SU-DHL-6 (cell line): Measurements from ENCODE around the gene KRTAP1-5.
"Not testable (repeated sequence)": the region's sequence is repeated elsewhere in the genome, so short reads cannot be mapped to it uniquely, and the experiment has no call there.

Experiments used
- H2AFZ ChIP-seq: fragments of 200-600 bp; sonication (generic); 2 replicates; pipeline ENCODE4 v1.6.1; 2014; ENCODE audit warnings: low read depth, mild to moderate bottlenecking, moderate library complexity, mixed read lengths, antibody characterized with exemption, low read length; ENCODE audit not compliant: severe bottlenecking
- H3F3A ChIP-seq: fragments of 200-600 bp; shearing (Covaris generic); 2 replicates; pipeline ENCODE4 v1.6.0; 2016; ENCODE audit warnings: antibody characterized with exemption, mild to moderate bottlenecking; ENCODE audit not compliant: insufficient read depth
- H3K27ac ChIP-seq: fragments of 200-600 bp; sonication (generic); 2 replicates; pipeline ENCODE4 v1.5.1; 2016; ENCODE audit warnings: low read depth, mild to moderate bottlenecking, low read length, moderate library complexity, mixed read lengths
- H3K27me3 ChIP-seq: fragments of 200-600 bp; sonication (generic), shearing (Covaris generic); 2 replicates; pipeline ENCODE4 v1.6.0; 2014; ENCODE audit warnings: mild to moderate bottlenecking, low read length
- H3K36me3 ChIP-seq: fragments of 200-600 bp; sonication (generic); 2 replicates; pipeline ENCODE4 v1.6.1; 2014; ENCODE audit warnings: mild to moderate bottlenecking, low read length, mixed read lengths
- H3K4me2 ChIP-seq: fragments of 300-600, 200-600 bp; shearing (Covaris generic), sonication (generic); 2 replicates; pipeline ENCODE4 v1.6.0; 2014; ENCODE audit warnings: low read length, low read depth, mild to moderate bottlenecking; ENCODE audit not compliant: poor library complexity, severe bottlenecking
- H3K4me3 ChIP-seq: fragments of 200-600 bp; sonication (generic); 2 replicates; pipeline ENCODE4 v1.5.1; 2014; ENCODE audit warnings: antibody characterized with exemption, low read length, mild to moderate bottlenecking, mixed read lengths; ENCODE audit not compliant: insufficient read depth, poor library complexity, severe bottlenecking
- H3K79me2 ChIP-seq: fragments of 200-600 bp; sonication (generic); 2 replicates; pipeline ENCODE4 v1.6.1; 2014; ENCODE audit warnings: mild to moderate bottlenecking, low read length, moderate library complexity; ENCODE audit not compliant: insufficient read depth
- H3K9ac ChIP-seq: fragments of 200-600 bp; sonication (generic); 2 replicates; pipeline ENCODE4 v1.7.0; 2014; ENCODE audit warnings: mild to moderate bottlenecking, low read length
- H3K9me2 ChIP-seq: fragments of 200-600 bp; sonication (generic); replicated peaks from 2 replicates; pipeline ENCODE4 v1.6.1; 2014; ENCODE audit warnings: low read length; ENCODE audit not compliant: insufficient read depth
- H3K9me3 ChIP-seq: fragments of 200-600 bp; sonication (generic); 2 replicates; pipeline ENCODE4 v1.6.1; 2014; ENCODE audit warnings: low read length, mixed read lengths; ENCODE audit not compliant: insufficient read depth
- H4K20me1 ChIP-seq: fragments of 200-600 bp; sonication (generic); 2 replicates; pipeline ENCODE4 v1.6.1; 2014; ENCODE audit warnings: low read depth, mild to moderate bottlenecking, antibody characterized with exemption, low read length, moderate library complexity, mixed read lengths
- CTCF ChIP-seq: fragments of 200-600 bp; sonication (generic); IDR thresholded peaks from one replicate; pipeline ENCODE4 v1.5.1; 2017; ENCODE audit warnings: antibody characterized with exemption, mild to moderate bottlenecking, low read length, moderate library complexity; ENCODE audit not compliant: insufficient read depth, poor library complexity, severe bottlenecking
- EZH2phosphoT487 ChIP-seq: fragments of 200-600 bp; sonication (generic), shearing (Covaris generic); conservative IDR thresholded peaks from 2 replicates; pipeline ENCODE4 v1.6.1; 2018; ENCODE audit warnings: mild to moderate bottlenecking, antibody characterized with exemption, low read length, moderate library complexity, mixed read lengths

KRTAP1-5 gene

DNA sequence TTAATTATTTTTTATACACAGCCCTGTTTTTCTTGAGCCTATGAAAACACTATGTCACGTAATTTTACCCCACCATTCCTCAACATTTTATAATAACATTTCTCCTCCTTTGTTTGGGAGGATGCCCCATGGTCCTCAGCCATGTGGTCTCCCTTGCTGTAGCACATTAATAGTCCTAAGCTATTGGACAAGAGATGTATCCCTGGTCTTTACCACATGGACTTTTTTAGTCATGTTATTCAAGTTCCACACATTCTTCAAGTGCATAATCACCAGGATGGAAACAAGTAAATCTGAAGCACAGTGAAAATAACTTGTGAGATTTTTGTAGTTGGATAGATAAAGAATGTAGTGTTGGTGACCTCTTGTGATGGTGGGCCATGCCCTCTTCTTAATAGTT, 35.0 kb upstream of the KRTAP1-5 start:
- H3K27me3 ChIP-seq = no peaks in the 10 kb centered on the region
- no peaks in the 10 kb centered on the region for H3K9me3 ChIP-seq
- H3K4me2 ChIP-seq = no peak overlapping the region
- no peaks in the 10 kb centered on the region for H3K36me3 ChIP-seq
- H3K79me2 ChIP-seq = no peaks in the 10 kb centered on the region
- no peak overlapping the region for H2AFZ ChIP-seq
- no peaks in the 10 kb centered on the region for H4K20me1 ChIP-seq
- H3K4me3 ChIP-seq = no peak overlapping the region
- no peak for TF ChIP-seq CTCF
- TF ChIP-seq EZH2phosphoT487 = no peak
- H3F3A ChIP-seq = no peaks in the 10 kb centered on the region
- H3K9me2 ChIP-seq = no peaks in the 10 kb centered on the region
- H3K9ac ChIP-seq = no peak overlapping the region
- no peak overlapping the region for H3K27ac ChIP-seq

DNA sequence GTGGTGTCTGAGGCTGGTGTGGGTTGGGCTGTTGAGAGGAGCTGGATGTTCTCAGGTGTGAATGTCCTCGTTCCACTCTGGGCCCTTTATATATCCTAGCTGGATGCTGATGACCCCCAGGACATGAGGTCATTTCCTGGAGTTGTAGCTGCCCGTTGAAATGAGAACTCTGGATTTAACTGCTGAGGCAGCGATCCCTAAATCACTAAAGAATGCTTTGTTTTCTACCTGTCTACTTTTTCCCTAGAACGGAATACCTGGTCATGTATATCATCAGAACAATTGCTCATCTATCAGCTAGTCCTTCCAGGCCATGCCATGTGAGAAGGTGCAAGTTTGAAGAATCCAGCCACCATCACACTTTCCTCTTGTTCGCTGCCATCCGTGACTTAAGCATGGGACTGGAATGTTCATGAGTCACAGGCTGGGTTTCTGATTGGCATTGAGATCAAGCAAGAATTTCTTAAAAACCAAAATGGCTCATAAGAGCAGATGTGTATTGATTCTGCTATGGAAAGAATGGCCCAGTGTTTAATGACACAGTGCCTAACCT, 33.1 kb upstream of the KRTAP1-5 start, which contains the start of gene KRTAP2-3:
Gene KRTAP2-3 (minus strand): TSS at position 63 of the 553 bp plus-strand sequence. CDS start 64 bp downstream, outside the sequence.
- Histone ChIP-seq H3K27me3 (no peaks in the 10 kb centered on the region), H3K36me3 (no peaks in the 10 kb centered on the region), H3K9me2 (no peaks in the 10 kb centered on the region), H4K20me1 (no peaks in the 10 kb centered on the region), H3K9me3 (no peaks in the 10 kb centered on the region), H3K4me2 (no peak within 1 kb of the TSS), H2AFZ (no peak within 1 kb of the TSS), H3K4me3 (no peak within 1 kb of the TSS), H3K79me2 (no peaks in the 10 kb centered on the region), H3K9ac (no peak within 1 kb of the TSS), H3F3A (no peaks in the 10 kb centered on the region), H3K27ac (no peak within 1 kb of the TSS)
- TF ChIP-seq CTCF = no peak

DNA sequence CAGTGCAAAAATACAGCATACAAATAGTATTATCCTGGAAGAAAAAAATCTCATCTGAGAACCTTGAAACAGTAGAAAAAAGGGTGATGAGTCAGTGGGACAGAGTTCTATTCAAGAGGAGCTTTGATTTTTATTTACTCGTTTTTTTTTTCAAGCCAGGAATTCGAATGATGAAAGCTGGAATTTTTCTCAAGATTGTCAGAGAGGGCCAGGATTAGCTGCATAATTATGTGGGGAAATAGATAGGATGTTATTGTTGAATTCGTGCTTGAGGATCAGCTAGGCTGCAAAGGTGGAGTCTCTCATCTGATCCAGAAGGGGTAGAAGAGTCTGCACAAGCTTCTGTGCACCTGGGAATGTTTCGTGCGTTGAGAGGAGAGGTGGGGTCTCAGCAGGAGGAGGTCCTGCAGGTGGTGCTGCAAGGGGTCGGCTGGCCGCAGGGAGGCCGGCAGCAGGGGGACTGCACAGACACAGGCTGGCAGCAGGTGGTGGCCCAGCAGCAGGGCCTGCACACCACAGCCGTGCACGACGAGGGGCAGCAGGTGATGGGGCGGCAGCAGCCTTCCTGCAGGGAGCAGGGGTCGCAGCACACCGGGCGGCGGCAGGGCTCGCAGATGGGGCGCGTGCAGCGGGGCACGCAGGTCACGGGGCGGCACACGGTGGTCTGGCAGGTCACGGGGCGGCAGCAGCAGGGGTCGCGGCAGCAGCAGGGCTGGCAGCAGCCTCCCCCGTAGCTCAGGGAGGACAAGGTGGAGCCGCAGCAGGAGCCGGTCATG, 32.5 kb upstream of the KRTAP1-5 start:
- H2AFZ ChIP-seq = not testable (repeated sequence)

GRCh38 chr17:41058741-41059140, 31.7 kb upstream of the KRTAP1-5 start:
- no peaks in the 10 kb centered on the region for H3K79me2 ChIP-seq
- no peaks in the 10 kb centered on the region for H3K9me2 ChIP-seq
- H3K9me3 ChIP-seq = no peaks in the 10 kb centered on the region
- no peaks in the 10 kb centered on the region for H4K20me1 ChIP-seq
- no peaks in the 10 kb centered on the region for H3K27me3 ChIP-seq
- no peak overlapping the region for H3K4me2 ChIP-seq
- no peak overlapping the region for H3K27ac ChIP-seq
- H3K36me3 ChIP-seq = no peaks in the 10 kb centered on the region
- H3K4me3 ChIP-seq = no peak overlapping the region
- no peak overlapping the region for H3K9ac ChIP-seq
- no peak overlapping the region for H2AFZ ChIP-seq
- TF ChIP-seq EZH2phosphoT487 (no peak), CTCF (no peak)
- H3F3A ChIP-seq = no peaks in the 10 kb centered on the region

More for the DNA sequence above, 32.5 kb upstream of the KRTAP1-5 start:
- not testable (repeated sequence) for H3K27me3 ChIP-seq, H4K20me1 ChIP-seq, H3K27ac ChIP-seq, H3K4me2 ChIP-seq, H3K36me3 ChIP-seq, H3K9me2 ChIP-seq, H3F3A ChIP-seq, H3K9me3 ChIP-seq, H3K9ac ChIP-seq, H3K4me3 ChIP-seq, H3K79me2 ChIP-seq
